ENCODE measurements around the gene OR2T11. TPM values are rescaled to one million over a fixed set of nuclear protein-coding genes. Genes with fewer than 3 reads are reported as not detected.
"Not testable (repeated sequence)": the region's sequence is repeated elsewhere in the genome, so short reads cannot be mapped to it uniquely, and the experiment has no call there.

The OR2T11 gene
- total RNA-seq, 1 donor from 2014 or later: not detected

DNA sequence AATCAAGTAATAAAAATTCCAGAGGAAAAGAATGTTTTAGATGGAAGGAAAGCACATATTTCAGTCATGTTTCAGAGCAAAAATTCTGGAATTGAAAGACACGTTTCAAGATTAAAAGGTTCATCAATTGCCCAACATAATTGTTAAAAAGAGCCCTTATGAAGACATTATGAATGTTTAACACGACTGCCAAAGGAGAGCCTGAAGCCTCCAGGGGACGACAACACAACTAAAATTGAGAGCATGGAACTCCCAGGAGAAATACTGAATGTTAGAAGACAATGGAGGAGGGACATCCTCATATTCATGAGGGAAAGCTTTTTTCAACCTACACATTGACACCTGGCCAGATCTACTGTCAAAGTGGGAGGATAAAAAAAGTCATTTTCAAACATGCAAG, 16.0 kb downstream of the OR2T11 start:
- DNase-seq: no peak

GRCh38 chr1:248618119-248618518, 16.8 kb downstream of the OR2T11 start:
- no peak for DNase-seq

DNA sequence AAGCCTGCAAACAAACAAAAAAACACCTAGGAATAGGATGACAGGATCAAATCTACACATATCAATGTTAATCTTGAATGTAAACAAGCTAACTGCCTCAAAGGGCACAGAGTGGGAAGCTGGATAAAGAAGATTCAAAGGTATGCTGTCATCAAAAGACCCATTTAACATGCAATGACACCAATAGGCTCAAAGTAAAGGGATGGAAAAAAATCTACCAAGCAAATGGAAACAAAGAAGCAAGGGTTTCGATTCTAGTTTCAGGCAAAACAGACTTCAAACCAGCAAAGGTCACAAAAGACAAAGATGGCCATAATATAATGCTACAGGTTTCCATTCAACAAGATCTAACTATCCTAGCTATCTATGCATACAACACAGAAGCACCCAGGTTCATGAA, 21.1 kb downstream of the OR2T11 start:
- no peak for DNase-seq

GRCh38 chr1:248611883-248612414, 22.9 kb downstream of the OR2T11 start:
- no peak for DNase-seq

DNA sequence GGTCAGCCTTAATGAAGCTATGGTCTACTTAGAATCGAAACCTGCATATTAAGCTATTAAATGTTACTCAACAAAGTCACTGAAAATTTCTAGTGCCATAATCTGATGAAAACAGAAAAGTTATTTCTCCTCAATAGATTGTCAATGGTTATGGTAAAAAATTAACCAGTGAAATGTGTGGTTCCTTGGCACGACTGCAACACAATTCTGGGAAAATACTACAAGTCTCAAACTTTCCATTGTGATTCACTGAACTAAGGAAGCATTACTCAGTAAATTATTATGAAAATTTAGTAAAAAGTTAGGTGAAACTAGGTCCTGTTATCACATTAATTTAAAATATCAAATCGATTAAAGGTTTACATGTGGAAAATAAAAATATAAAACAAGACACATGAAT, 24.6 kb downstream of the OR2T11 start:
- DNase-seq: no peak

DNA sequence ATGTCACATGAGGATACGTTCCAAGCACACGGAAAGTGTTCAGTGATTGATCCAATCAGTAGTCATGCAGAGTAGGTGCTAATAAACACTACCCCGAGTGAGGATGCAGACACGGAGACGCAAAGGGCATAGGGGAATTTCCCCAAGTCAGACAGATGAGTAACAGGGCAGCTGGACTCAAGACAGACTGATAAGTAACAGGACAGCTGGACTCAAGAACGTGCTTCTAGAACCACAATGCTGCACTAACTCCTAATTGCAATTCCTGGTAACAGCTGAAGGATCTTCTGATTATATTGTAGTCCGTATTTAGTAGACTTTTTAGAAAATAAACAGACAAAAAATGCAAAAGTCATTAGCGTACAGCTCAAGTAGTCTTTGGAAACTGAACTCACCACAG, 35.5 kb downstream of the OR2T11 start:
- DNase-seq: no peak

- no peak for DNase-seq
Measured at GRCh38 chr1:248597589-248597988, 37.3 kb downstream of the OR2T11 start, which contains the start of gene OR2T10. Gene OR2T10 (minus strand): TSS chr1:248597700. CDS start chr1:248593768, 3,932 bp downstream.

DNA sequence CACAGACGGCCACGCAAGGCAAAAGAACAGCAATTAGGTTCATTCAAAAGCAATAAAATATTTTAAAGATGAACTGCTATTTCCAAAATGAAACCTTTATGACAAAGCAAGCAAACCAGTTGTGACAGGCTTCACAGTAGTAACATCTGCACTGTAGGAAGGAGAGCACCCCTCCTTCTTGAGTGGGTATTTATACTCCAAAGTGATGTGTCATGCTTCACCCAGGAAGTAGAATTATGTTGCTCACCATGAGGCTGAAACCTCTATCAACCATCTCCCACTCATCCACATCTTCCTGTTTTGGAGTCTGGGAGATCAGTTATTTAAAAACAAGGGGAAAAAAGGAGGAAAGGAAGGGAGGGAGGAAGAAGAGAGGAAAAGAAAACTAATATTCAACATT, 38.3 kb downstream of the OR2T11 start:
- no peak for DNase-seq

DNA sequence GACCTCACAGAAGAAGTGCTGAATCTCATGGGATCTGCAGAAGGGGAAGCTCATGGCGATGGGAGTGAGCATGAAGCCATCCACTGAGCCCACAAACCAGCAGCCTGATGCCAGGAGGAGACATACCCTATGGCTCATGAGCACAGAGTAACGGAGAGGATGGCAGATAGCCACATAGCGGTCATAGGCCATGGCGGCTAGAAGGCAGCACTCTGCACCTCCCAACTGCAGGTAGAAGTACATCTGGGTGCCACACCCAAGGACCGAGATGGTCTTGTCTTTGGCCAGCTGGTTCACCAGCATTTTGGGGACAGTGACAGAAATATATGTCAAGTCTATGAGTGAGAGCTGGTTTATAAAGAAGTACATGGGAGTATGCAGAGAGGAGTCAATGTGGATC, 41.7 kb downstream of the OR2T11 start:
- no peak for DNase-seq

DNA sequence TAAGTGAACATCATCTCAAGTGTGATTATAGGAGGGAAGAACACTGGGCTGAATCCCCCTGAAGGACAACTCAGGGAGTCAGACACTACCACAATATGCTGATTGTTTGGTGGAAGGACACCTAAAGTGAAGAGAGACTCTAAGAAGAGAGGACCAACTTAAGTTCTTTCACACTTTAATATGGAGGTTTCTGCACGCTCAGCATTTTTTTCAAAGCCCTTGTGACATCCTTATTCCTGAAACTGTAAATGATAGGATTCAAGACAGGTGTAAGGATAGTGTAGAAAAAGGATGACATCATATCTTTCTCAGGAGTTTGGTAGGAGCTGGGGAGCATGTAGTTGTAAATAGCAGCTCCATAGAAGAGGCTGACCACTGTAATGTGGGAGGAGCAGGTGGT, 42.2 kb downstream of the OR2T11 start:
- DNase-seq: no peak

DNA sequence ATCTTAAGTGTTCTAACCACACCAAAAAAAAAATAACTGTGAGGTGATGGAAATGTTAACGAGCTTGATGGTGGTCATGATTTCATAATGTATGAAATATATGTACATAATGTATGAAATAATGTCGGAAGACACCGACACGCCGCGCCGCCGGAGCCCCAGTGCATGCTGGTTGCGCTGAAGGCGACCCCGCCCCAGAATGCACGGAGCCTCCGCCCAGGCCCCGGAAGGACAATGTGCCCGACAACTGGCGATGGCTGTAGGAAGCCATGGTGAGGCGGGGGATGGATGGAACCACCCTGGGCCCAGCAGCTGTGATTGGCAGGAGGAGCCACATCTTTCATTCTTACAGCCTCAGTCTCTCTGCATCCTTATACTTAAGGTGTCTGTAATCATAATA, 44.8 kb downstream of the OR2T11 start:
- no peak for DNase-seq

DNA sequence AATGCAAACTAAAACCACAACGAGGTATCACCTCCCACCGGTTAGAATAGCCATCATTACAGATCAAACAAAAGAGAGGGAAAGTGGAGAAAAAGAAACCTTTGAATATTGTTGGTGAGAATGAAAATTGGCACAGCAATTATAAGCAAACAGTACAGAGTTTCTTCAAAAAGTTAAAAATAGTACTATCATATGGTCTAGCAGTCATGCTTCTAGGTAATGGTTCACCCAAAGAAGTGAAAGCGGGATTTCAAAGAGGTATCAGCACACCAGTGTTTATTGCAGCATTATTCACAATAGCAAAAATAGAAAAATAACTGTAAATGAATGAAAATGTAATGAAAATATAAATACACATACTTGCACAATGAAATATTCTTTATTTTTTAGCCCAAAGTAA, 45.6 kb downstream of the OR2T11 start:
- no peak for DNase-seq

- no peak for DNase-seq
Measured at GRCh38 chr1:248585266-248585665, 49.6 kb downstream of the OR2T11 start.

GRCh38 chr1:248576260-248576980, 58.5 kb downstream of the OR2T11 start:
- no peak for DNase-seq

- DNase-seq: not testable (repeated sequence)
Measured at GRCh38 chr1:248574657-248575056, 60.2 kb downstream of the OR2T11 start, which contains the start of gene OR2T34. Gene OR2T34 (minus strand): TSS chr1:248574757. CDS start chr1:248574757, 0 bp downstream.

DNA sequence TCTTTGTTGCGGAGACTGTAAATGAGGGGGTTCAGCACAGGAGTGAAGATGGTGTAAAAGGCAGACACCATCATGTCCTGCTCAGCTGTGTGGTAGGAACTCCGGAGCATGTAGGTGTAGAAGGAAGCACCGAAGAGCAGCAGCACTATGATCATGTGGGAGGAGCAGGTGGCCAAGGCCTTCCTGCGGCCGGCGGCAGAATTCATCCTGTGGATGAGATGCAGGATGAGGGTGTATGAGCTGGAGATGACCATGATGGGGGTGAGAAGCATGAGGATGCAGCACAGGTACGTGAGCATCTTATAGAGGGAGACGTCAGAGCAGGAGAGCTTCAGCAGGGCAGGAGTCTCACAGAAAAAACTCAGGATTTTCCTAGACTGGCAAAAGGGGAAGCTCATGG, 61.0 kb downstream of the OR2T11 start:
- DNase-seq: not testable (repeated sequence)

Small RNAs within 50 kb of the gene (small RNA-seq; reads per million reads assigned to genes)
- not detected for gene RF00019 (ENCODE audit: low replicate concordance)

Other genes starting within 250 kb of the OR2T11 start
- gene OR2T1, start 232.0 kb downstream of the OR2T11 start, total RNA-seq: not detected
- not detected for gene OR2T2, start 189.5 kb downstream of the OR2T11 start, total RNA-seq
- not detected for gene OR2T3, start 161.7 kb downstream of the OR2T11 start, total RNA-seq
- not detected for gene OR2T5, start 146.5 kb downstream of the OR2T11 start, total RNA-seq
- not detected for gene OR2G6, start 127.0 kb downstream of the OR2T11 start, total RNA-seq
- gene OR2T29, start 72.3 kb downstream of the OR2T11 start, total RNA-seq: not detected
- not detected for gene OR2T34, start 60.3 kb downstream of the OR2T11 start, total RNA-seq
- gene OR2T10, start 37.4 kb downstream of the OR2T11 start, total RNA-seq: not detected
- not detected for gene OR2T35, start 10.2 kb upstream of the OR2T11 start, total RNA-seq
- not detected for gene OR2T27, start 20.4 kb upstream of the OR2T11 start, total RNA-seq
- not detected for gene OR14I1, start 67.7 kb upstream of the OR2T11 start, total RNA-seq
- not detected for gene LYPD8, start 120.7 kb upstream of the OR2T11 start, total RNA-seq
- 10.4 TPM for gene SH3BP5L, start 190.8 kb upstream of the OR2T11 start, total RNA-seq
- 11.2 TPM for gene ZNF672, start 203.1 kb upstream of the OR2T11 start, total RNA-seq
- gene ZNF692, start 224.0 kb upstream of the OR2T11 start, total RNA-seq: 16.3 TPM